Esophagus squamous epithelium (tissue), 5 donors: ENCODE data around the gene RNU4-1. TPM values are rescaled to one million over a fixed set of nuclear protein-coding genes. Genes with fewer than 3 reads are reported as not detected.
A peak's percentile ranks its signal among the peaks of the same experiment; 100 is the strongest.

ENCODE experiments used
- DNase-seq: peaks from one replicate; lab custom pipeline; 2025; lab: John Stamatoyannopoulos, UW
- H3K27ac ChIP-seq, 4 donors: fragments of 200-600 bp; sonication (generic); one replicate each; pipeline ENCODE4 v1.5.1; 2016 to 2019; ENCODE audit warnings: mild to moderate bottlenecking in 1 of 4
- H3K27me3 ChIP-seq, 4 donors: fragments of 200-600 bp; sonication (generic); 1 replicate in 3 of 4; 2 replicates in 1 of 4; pipeline versions ENCODE4 v1.5.1 to v1.6.0; 2017 to 2021; ENCODE audit warnings: antibody characterized with exemption in 1 of 4
- H3K36me3 ChIP-seq, 3 donors: fragments of 200-600 bp; sonication (generic); one replicate each; pipeline ENCODE4 v1.5.1; 2016 to 2019
- H3K4me1 ChIP-seq, 3 donors: fragments of 200-600 bp; sonication (generic); one replicate each; pipeline ENCODE4 v1.5.1; 2017 to 2019
- H3K4me3 ChIP-seq, 4 donors: fragments of 200-600 bp; sonication (generic); 1 replicate in 3 of 4; 2 replicates in 1 of 4; pipeline ENCODE4 v1.5.1; 2016 to 2019; ENCODE audit warnings: mild to moderate bottlenecking in 2 of 4, moderate library complexity in 1 of 4
- H3K9me3 ChIP-seq, 3 donors: fragments of 200-600 bp; sonication (generic); one replicate each; pipeline ENCODE4 v1.5.1; 2016 to 2019
- CTCF ChIP-seq, 6 experiments: fragments of 450-650 bp in 4 of 6; fragments of 200-600 bp in 2 of 6; sonication (generic) in 2 of 6; IDR thresholded peaks; one replicate each; pipeline ENCODE4 v1.5.1; 2016 to 2019; ENCODE audit warnings: antibody characterized with exemption in 6 of 6, mild to moderate bottlenecking in 4 of 6, moderate library complexity in 4 of 6
- POLR2A ChIP-seq, 4 donors: fragments of 450-650 bp; IDR thresholded peaks; one replicate each; pipeline ENCODE4 v1.6.1; 2017; ENCODE audit warnings: antibody characterized with exemption in 4 of 4, mild to moderate bottlenecking in 4 of 4, moderate library complexity in 3 of 4
- WGBS, 2 donors: methylation state at CpG; one replicate each; pipeline ENCODE4 v1.1.5; 2018; 5-methylcytosine and 5-hydroxymethylcytosine counted together
- intact Hi-C: fragments of 100-400 bp; cut with DNase I; formaldehyde crosslinking; loops from one replicate; pipeline ENCODE4 v1.15.0; 2022
- total RNA-seq, 4 donors: library from RNA; depleted of rRNA; stranded (reverse); fragments of >200 nt; gene quantifications; one replicate each; pipeline ENCODE4 v1.1.0, GENCODE V29; 2016
- donor health status: DM: yes; HTN: yes; CAD: no.

RNU4-1 gene
- total RNA-seq, 4 donors from 2014 or later, result under 0.01 TPM; not detected in 1

DNA sequence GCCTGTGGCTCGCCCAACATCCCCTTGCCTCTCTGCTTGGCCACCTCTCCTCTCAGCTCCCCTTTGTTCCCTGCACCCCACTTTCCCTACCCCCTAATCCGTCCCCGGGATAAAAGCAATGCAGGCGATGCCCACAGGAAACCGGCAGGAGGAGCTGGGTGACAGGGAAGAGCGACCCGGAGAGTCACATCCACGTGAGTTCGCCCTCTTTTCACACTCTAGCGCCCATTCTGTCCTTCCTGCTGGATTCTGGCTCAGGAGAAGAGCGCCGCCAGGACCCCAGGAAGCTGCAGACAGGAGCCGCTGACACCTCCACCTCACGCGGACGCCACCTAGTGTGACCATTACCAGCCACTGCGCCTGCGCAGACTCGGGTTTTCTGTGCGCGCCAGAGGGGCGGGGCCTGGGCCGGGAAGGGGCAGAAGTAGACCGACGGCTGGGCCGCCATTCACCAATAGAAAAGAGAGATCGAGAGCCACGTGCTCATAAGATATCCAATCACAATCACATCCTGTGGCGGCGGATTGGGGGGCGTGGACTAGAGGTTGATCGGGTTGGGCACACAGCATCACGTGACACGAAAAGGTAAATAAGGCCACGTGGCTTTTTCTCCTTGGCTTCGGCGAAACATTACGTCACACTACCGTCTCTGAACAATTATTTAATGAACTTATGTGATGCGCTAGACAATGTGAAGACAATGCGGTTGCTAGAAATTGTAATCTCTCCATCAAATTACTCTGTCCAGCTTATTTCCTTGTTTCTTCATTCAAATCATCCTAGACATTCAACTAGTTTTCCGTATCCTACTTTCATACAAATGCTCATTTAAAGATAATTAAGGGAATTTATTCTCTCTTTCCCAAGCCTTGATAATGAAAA is 24.4 kb upstream of the RNU4-1 start:
- TF ChIP-seq POLR2A (IDR thresholded peaks at IDR 0.05) (peak in 3 of 4 donors; percentile 82 to 90 (median 87)), CTCF (IDR thresholded peaks at IDR 0.05) (peak in 5 of 6 experiments; percentile 57 to 79 (median 67))
- intact Hi-C loops, result no loop called here
- DNase-seq, result peak; percentile 99
- 2% methylated on average over 19 to 33 of the region's 42 CpGs for WGBS, 2 donors
- H3K36me3 ChIP-seq, result no peaks in the 10 kb centered on the region
- H3K27me3 ChIP-seq, result no peaks in the 10 kb centered on the region
- peaks cover 9 to 16% (median 12%) of the 10 kb centered on the region in 3 donors for H3K4me1 ChIP-seq
- H3K9me3 ChIP-seq, result no peaks in the 10 kb centered on the region
- H3K27ac ChIP-seq, result peak overlapping the region; percentile 77 to 94 (median 90)
- H3K4me3 ChIP-seq, result peak overlapping the region; percentile 34 to 82 (median 68)

GRCh38 chr12:120316798-120317223 is 23.8 kb upstream of the RNU4-1 start:
- intact Hi-C loops, result no loop called here
- Histone ChIP-seq H3K27ac (peak overlapping the region; percentile 77 to 94 (median 90)), H3K4me3 (peak overlapping the region; percentile 34 to 82 (median 68)), H3K36me3 (no peaks in the 10 kb centered on the region), H3K27me3 (no peaks in the 10 kb centered on the region), H3K9me3 (no peaks in the 10 kb centered on the region), H3K4me1 (peaks cover 9 to 16% (median 12%) of the 10 kb centered on the region in 3 donors)
- TF ChIP-seq POLR2A (IDR thresholded peaks at IDR 0.05) (no peak), CTCF (IDR thresholded peaks at IDR 0.05) (no peak)
- DNase-seq, result no peak
- WGBS, 2 donors, result 34 to 37% methylated on average over 9 of the region's 9 CpGs

GRCh38 chr12:120314220-120314619 is 21.2 kb upstream of the RNU4-1 start:
- 55 to 58% methylated on average over 5 of the region's 5 CpGs for WGBS, 2 donors

GRCh38 chr12:120301962-120302815 is 9.2 kb upstream of the RNU4-1 start, which contains the start of gene SIRT4:
Gene SIRT4, plus strand, starts transcription at chr12:120302321. Its CDS starts 1,241 bp downstream, at chr12:120303562.
- intact Hi-C loops, result no loop called here
- Histone ChIP-seq H3K36me3 (no peaks in the 10 kb centered on the region), H3K27me3 (no peaks in the 10 kb centered on the region), H3K27ac (peak within 1 kb of the TSS; percentile 59 to 86 (median 84)), H3K9me3 (no peaks in the 10 kb centered on the region), H3K4me3 (peak within 1 kb of the TSS; percentile 58 to 87 (median 68)), H3K4me1 (peaks cover 3 to 11% (median 4%) of the 10 kb centered on the region in 3 donors)
- TF ChIP-seq POLR2A (IDR thresholded peaks at IDR 0.05) (no peak), CTCF (IDR thresholded peaks at IDR 0.05) (peak; percentile 58 to 82 (median 76))
- 9% methylated on average over 29 to 31 of the region's 31 CpGs for WGBS, 2 donors
- peak; percentile 60 for DNase-seq

More at GRCh38 chr12:120314220-120314619, 21.2 kb upstream of the RNU4-1 start:
- intact Hi-C loops, result no loop called here
- TF ChIP-seq POLR2A (IDR thresholded peaks at IDR 0.05) (no peak), CTCF (IDR thresholded peaks at IDR 0.05) (peak in 1 of 6 experiments; percentile 5)
- no peaks in the 10 kb centered on the region for H3K9me3 ChIP-seq
- no peaks in the 10 kb centered on the region for H3K36me3 ChIP-seq
- H3K4me1 ChIP-seq, result peaks cover 9 to 16% (median 12%) of the 10 kb centered on the region in 3 donors
- no peaks in the 10 kb centered on the region for H3K27me3 ChIP-seq
- no peak for DNase-seq
- no peak overlapping the region for H3K27ac ChIP-seq
- H3K4me3 ChIP-seq, result no peak overlapping the region
